DMS53 (cell line): ENCODE measurements around the gene A3GALT2.
A peak's percentile ranks its signal among the peaks of the same experiment; 100 is the strongest.
"Not testable (repeated sequence)": the region's sequence is repeated elsewhere in the genome, so short reads cannot be mapped to it uniquely, and the experiment has no call there.

Experiments
- DNase-seq: peaks from one replicate; lab custom pipeline; 2025; lab: John Stamatoyannopoulos, UW

A3GALT2 gene

DNA sequence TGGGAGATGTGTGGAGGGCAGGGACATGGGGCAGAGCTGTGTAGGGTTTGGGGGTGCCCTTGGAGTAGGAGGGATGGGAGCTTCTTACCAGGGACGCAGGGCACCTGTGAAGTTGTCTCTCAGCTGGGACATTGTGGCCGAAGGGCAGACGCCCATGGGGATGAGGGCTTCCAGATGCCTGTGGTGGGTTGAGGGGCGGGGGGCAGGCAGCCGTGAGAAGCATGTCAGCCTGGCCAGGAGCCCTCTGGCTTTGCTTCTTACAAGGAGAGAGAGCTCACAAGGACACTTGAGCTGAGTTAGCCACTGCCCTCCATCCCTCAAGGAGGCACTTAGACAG is 8.5 kb downstream of the A3GALT2 start:
- DNase-seq = no peak

DNA sequence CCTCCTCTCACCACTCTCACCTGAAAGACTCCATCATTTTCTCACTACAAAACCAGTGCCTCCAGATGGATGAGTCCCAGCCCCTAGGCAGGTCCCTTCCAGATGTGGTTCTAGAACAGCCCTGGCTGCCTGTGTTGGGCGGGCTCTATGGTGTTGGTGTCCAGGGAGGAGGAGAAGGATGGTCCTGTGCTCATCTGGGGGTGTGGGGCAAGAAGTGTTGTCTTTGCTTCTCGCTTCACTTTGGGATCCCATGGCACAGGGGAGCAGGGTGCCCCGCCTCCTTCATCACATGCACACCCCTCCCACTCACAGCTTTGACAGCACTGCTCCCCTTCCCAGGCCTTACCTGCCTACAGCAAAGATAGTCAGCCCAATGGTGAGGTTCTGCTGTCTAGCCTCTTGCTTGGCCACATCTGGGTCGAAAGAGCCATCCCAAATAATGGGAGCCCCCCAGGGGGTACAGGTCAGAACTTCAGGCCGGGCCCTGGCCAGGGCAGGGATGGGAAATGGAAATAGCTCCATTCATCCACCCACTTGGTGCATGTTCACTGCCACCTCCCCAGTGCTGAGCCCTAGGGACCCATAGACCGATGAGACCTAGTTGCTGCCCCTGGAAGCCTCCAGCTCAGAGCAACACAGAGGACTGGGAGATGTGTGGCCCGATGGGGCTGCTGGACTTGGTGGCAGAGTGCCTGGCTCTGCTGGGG is 9.0 kb downstream of the A3GALT2 start:
- DNase-seq = no peak

GRCh38 chr1:33310702-33311101 is 10.2 kb downstream of the A3GALT2 start:
- no peak for DNase-seq

DNA sequence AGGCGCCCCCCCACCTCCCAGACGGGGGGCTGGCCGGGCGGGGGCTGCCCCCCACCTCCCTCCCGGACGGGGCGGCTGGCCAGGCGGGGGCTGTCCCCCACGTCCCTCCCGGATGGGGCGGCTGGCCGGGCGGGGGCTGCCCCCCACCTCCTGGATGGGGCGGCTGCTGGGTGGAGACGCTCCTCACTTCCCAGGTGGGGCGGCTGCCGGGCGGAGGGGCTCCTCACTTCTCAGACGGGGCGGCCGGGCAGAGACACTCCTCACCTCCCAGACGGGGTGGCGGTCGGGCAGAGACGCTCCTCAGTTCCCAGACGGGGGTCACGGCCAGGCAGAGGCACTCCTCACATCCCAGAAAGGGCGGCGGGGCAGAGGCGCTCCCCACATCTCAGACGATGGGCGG is 11.5 kb downstream of the A3GALT2 start:
- DNase-seq = not testable (repeated sequence)

- no peak for DNase-seq
Observed at GRCh38 chr1:33307494-33307864, 13.4 kb downstream of the A3GALT2 start.

GRCh38 chr1:33306653-33307493 is 14.0 kb downstream of the A3GALT2 start:
- DNase-seq = no peak

GRCh38 chr1:33305816-33306652 is 14.9 kb downstream of the A3GALT2 start:
- DNase-seq = no peak

DNA sequence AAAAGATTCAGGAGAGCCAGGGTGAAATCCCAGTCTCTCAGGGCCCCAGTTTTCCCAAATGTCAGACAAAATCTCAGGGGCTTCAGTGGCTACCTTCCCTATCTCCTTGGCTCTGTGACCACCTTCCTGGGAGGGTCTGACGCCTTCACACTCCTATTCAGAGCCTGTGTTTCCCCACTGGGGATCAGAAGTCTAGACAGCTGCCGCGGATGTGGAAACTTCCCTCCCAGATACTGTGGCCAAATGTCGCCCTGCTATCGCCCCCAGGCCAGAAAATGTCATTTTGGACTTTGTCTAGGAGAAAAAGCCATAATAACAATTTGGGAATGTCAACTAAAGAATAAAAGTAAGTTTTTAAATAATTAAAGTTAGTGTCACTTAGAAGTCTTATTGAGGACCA is 15.9 kb downstream of the A3GALT2 start:
- no peak for DNase-seq

GRCh38 chr1:33302325-33302724 is 18.6 kb downstream of the A3GALT2 start:
- no peak for DNase-seq

- DNase-seq = no peak
Observed at GRCh38 chr1:33301273-33301984, 19.5 kb downstream of the A3GALT2 start.

GRCh38 chr1:33300673-33301072 is 20.2 kb downstream of the A3GALT2 start:
- no peak for DNase-seq

- DNase-seq = no peak
Observed at GRCh38 chr1:33299461-33300155, 21.3 kb downstream of the A3GALT2 start.

DNA sequence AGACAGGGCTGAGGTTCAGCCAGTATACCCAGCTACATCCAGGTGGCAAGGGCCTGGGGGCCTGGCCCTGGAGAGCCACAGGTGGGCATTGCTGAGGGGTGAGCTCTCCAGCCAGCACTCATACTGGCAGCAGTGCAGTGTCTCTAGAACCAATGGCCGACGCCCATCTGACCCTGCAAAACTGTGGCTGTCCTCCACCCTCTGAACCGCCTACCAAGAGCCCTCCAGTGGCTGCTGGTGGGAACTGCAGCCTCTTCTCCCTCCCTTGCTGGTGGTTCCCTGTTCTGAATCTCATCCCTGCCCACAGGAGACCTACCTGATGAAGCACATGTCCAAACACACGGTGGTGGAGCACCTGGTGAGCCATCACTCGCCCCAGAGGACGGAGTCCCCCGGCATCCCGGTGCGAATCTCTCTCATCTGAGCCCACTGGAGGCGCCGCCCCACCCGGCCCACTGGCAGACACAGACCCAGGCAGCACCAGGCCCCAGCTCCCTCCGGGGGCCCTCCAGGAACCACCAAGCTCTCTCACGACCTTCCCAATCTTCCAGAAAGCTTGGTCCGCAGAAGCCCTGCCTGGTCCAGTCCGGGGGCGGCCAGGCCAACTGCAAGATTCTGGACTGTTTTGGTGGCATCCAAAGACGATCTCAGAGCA is 22.1 kb downstream of the A3GALT2 start:
- DNase-seq = peak; percentile 79

GRCh38 chr1:33297911-33298622 is 22.8 kb downstream of the A3GALT2 start:
- no peak for DNase-seq

DNA sequence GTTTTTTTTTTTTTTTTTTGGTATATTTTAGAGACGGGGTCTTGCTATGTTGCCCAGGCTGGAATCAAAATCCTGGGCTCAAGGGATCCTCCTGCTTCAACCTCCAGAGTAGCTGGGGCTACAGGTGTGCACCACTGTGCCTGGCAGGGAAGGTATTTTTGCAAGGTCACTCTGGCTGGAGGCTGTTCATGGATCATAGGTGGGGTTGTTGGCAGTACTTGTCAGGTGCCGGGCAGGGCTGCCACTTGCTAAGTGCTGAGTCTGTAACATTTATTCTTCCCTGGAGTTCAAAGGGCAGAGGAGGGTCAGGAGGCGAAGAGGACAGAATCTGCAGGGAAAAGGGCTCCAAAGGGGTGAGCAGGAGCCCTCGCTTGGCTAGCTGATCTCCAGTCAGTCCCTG is 24.1 kb downstream of the A3GALT2 start:
- DNase-seq = no peak

DNA sequence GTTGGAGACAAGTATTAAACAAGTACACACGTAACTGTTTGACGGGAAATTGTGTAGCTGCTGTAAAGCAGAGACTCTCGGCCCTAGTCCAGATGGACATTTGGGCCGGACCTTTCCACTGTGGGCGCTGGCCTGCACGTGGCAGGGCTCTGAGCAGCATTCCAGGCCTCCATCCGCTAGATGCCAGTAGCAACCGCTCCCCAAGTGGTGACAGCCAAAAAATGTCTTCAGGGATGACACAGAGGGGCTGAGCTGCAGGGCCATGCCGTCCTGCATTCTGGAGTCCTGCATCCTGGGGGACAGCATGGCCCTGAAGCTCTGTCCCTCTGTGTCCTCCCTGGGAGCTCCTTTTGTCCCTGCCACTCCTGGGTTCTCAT is 24.8 kb downstream of the A3GALT2 start:
- DNase-seq = no peak

DNA sequence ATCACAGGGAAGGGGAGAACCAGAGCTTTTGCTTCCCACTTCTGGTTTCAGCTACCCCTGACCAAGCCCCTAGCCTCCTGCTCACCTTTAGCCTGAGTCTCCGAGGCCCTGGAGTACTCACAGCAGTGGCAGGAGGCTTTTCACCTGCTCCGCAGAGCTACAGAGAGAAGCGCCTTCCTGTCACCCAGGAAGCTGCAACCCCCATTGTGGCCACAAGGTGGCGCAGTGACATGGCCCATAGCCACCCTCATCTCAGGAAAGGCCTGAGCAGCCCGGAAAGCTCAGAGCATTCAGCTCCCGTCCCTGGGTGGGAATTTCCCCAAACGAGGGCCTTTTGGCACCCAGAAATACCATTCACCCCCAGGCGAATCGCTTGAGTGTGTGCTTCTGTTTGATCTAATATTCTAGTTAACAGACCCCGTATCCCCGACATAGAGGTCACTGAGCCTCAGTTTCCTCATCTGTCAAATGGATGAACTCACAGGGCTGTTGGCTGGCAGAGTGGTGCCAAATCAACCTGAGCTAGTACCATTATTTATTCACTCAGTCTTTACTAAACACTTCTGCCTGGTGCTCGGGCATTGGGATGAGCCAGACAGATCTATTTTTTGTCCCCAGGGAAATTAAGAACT is 25.3 kb downstream of the A3GALT2 start:
- peak; percentile 90 for DNase-seq

- no peak for DNase-seq
Observed at GRCh38 chr1:33295023-33295422, 25.9 kb downstream of the A3GALT2 start.

- no peak for DNase-seq
Observed at GRCh38 chr1:33294071-33295010, 26.6 kb downstream of the A3GALT2 start.
